Breast epithelium (tissue), 4 donors: ENCODE measurements around the gene TEX36. TPM values are rescaled to one million over a fixed set of nuclear protein-coding genes. Genes with fewer than 3 reads are reported as not detected.
"Not testable (repeated sequence)": the region's sequence is repeated elsewhere in the genome, so short reads cannot be mapped to it uniquely, and the experiment has no call there.

Experiments used
- DNase-seq, 2 donors: peaks; one replicate each; pipeline ENCODE4 v3.0.0-alpha.2; 2019; ENCODE audit warnings: low spot score in 2 of 2
- H3K27ac ChIP-seq, 2 donors: fragments of 200-600 bp; sonication (generic) in 1 of 2; one replicate each; pipeline ENCODE4 v1.5.1; 2016 to 2019; ENCODE audit warnings: mild to moderate bottlenecking in 1 of 2
- H3K27me3 ChIP-seq, 2 donors: fragments of 200-600 bp; sonication (generic) in 1 of 2; one replicate each; pipeline versions ENCODE4 v1.5.1 to v1.6.0; 2017 to 2019; ENCODE audit warnings: control low read depth in 1 of 2, mild to moderate bottlenecking in 1 of 2
- H3K36me3 ChIP-seq: fragments of 200-600 bp; one replicate; pipeline ENCODE4 v1.5.1; 2019
- H3K4me1 ChIP-seq, 2 donors: fragments of 200-600 bp; sonication (generic); one replicate each; pipeline ENCODE4 v1.5.1; 2016 to 2019; ENCODE audit warnings: control low read depth in 1 of 2
- H3K4me3 ChIP-seq, 3 donors: fragments of 200-600 bp; sonication (generic); 1 replicate in 2 of 3; 2 replicates in 1 of 3; pipeline ENCODE4 v1.5.1; 2016 to 2019; ENCODE audit warnings: mild to moderate bottlenecking in 3 of 3, moderate library complexity in 2 of 3
- H3K9me3 ChIP-seq, 2 donors: fragments of 200-600 bp; sonication (generic) in 1 of 2; one replicate each; pipeline ENCODE4 v1.5.1; 2016 to 2019; ENCODE audit warnings: control low read depth in 1 of 2
- POLR2A ChIP-seq: fragments of 450-650 bp; IDR thresholded peaks from one replicate; pipeline ENCODE4 v1.6.1; 2016; ENCODE audit warnings: antibody characterized with exemption, mild to moderate bottlenecking, moderate library complexity
- POLR2AphosphoS5 ChIP-seq, 3 donors: sonication (generic); formaldehyde crosslinking; IDR thresholded peaks; one replicate each; pipeline ENCODE4 v1.6.1; 2017; ENCODE audit warnings: antibody characterized with exemption in 3 of 3
- intact Hi-C: fragments of 100-400 bp; cut with DNase I; formaldehyde crosslinking; loops from one replicate; pipeline ENCODE4 v1.15.1; 2023; ENCODE audit warnings: low total_unique reads
- total RNA-seq, 3 donors: library from RNA; depleted of rRNA; stranded (reverse); fragments of >200 nt; gene quantifications; one replicate each; pipeline ENCODE4 v1.1.0, GENCODE V29; 2016
- TF ChIP-seq, protein P1 (sequence below), 3 donors: fragments of 450-650 bp; IDR thresholded peaks; one replicate each; pipeline ENCODE4 v1.5.1; 2016 to 2017; ENCODE audit warnings: antibody characterized with exemption in 3 of 3, mild to moderate bottlenecking in 3 of 3, moderate library complexity in 3 of 3

The TEX36 gene
- total RNA-seq, 3 donors from 2014 or later, result not detected

DNA sequence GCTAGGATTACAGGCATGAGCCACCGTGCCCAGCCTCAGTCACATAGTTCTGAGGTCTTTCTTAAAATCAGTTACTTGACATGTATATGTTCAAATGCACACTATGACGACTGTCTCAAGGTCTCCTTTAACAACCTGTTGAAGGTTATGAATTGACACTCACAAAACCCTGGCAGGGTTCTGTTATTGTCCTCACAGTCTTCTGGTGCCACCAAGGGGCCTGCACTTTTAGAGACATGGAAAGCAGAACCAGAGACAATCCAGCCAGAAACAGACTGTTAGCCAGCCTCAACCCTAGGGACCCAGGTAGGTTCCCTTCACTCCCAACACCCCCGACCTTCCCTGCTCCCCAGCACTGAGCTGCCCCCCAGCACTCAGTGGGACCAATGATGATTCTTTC is 26.4 kb downstream of the TEX36 start:
- Histone ChIP-seq H3K27ac (no peak overlapping the region), H3K27me3 (no peaks in the 10 kb centered on the region), H3K4me1 (no peaks in the 10 kb centered on the region), H3K36me3 (no peaks in the 10 kb centered on the region), H3K9me3 (no peaks in the 10 kb centered on the region), H3K4me3 (no peak overlapping the region)
- intact Hi-C loops, result no loop called here
- DNase-seq, result no peak
- TF ChIP-seq, protein P1, sequence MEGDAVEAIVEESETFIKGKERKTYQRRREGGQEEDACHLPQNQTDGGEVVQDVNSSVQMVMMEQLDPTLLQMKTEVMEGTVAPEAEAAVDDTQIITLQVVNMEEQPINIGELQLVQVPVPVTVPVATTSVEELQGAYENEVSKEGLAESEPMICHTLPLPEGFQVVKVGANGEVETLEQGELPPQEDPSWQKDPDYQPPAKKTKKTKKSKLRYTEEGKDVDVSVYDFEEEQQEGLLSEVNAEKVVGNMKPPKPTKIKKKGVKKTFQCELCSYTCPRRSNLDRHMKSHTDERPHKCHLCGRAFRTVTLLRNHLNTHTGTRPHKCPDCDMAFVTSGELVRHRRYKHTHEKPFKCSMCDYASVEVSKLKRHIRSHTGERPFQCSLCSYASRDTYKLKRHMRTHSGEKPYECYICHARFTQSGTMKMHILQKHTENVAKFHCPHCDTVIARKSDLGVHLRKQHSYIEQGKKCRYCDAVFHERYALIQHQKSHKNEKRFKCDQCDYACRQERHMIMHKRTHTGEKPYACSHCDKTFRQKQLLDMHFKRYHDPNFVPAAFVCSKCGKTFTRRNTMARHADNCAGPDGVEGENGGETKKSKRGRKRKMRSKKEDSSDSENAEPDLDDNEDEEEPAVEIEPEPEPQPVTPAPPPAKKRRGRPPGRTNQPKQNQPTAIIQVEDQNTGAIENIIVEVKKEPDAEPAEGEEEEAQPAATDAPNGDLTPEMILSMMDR (IDR thresholded peaks at IDR 0.05), result no peak
- TF ChIP-seq POLR2A, result no peak

DNA sequence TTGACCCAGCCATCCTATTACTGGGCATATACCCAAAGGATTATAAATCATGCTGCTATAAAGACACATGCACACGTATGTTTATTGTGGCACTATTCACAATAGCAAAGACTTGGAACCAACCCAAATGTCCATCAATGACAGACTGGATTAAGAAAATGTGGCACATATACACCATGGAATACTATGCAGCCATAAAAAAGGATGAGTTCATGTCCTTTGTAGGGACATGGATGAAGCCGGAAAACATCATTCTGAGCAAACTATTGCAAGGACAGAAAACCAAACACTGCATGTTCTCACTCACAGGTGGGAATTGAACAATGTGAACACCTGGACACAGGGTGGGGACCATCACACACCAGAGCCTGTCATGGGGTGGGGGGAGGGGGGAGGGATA is 29.9 kb downstream of the TEX36 start:
- H3K4me3 ChIP-seq, intact Hi-C loops, H3K36me3 ChIP-seq, H3K4me1 ChIP-seq, H3K27ac ChIP-seq, DNase-seq, H3K27me3 ChIP-seq: not testable (repeated sequence)
- H3K9me3 ChIP-seq, result peaks cover 0 to 12% of the 10 kb centered on the region in 2 donors

DNA sequence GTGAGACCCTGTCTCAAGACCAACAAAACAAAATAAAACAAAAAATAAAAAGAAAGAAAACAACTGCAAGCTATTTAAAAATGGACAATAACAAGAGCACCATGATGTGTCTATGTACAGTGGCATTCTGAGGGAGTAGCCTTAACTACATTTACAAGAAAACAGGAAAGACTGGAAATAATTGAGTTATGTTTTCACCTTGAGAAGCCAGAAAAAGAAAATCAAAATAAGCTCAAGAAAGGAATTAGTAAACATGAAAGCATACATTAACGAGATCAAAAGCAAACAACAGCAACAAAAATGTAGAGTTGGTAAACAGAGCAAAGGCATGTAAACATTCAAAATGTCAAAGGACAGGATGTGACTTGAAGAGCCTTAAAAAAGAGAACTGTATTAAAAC is 36.7 kb downstream of the TEX36 start:
- intact Hi-C loops, result no loop called here
- TF ChIP-seq POLR2AphosphoS5 (IDR thresholded peaks at IDR 0.05) (no peak), POLR2A (no peak)
- TF ChIP-seq, protein P1 (IDR thresholded peaks at IDR 0.05), result no peak
- no peak for DNase-seq
- Histone ChIP-seq H3K4me3 (no peak overlapping the region), H3K4me1 (no peaks in the 10 kb centered on the region), H3K36me3 (no peaks in the 10 kb centered on the region), H3K9me3 (peaks cover 6 to 22% of the 10 kb centered on the region in 2 donors), H3K27me3 (no peaks in the 10 kb centered on the region), H3K27ac (no peak overlapping the region)

DNA sequence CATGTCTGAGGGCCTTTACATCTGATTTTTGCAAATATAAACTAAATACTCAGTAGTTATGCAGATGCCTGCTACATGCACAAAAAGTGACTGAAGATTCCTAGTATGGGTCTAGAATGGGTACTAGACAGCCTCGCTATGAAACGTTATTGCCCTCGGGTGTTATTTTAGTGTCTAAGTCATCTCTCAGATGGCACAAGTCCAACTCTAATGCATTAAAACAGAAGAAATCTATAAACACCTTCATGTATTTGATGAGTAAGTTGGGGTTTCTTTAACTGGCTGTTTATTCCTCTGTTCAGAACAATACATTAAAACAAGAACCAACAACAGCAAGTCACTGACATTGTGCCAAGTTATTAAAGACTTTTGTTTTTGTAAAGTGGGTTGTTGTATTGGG is 41.6 kb downstream of the TEX36 start:
- intact Hi-C loops, result no loop called here
- Histone ChIP-seq H3K36me3 (no peaks in the 10 kb centered on the region), H3K4me3 (no peak overlapping the region)

DNA sequence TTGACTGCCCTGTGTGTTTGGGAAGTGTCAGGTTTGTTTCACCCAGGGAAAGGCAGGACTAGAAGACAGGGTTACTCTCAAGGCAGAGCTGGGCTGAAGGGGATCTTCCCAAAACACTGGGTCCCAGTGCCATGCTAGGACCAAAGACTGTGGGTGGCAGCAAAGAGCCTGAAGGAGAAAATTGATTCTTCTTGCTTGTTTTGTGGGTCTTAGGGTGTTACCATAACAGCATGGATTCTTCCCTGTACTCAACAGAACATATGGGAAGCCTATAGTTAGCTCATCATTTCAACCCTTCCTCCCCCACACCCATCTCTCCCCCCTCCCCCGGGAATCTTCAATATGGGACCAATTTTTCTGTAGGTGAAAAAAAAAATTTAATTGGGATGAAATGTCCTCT is 42.3 kb downstream of the TEX36 start:
- Histone ChIP-seq H3K9me3 (no peaks in the 10 kb centered on the region), H3K27ac (no peak overlapping the region), H3K27me3 (no peaks in the 10 kb centered on the region), H3K36me3 (no peaks in the 10 kb centered on the region), H3K4me1 (no peaks in the 10 kb centered on the region), H3K4me3 (no peak overlapping the region)
- TF ChIP-seq POLR2A, result no peak
- no peak for TF ChIP-seq POLR2AphosphoS5 (IDR thresholded peaks at IDR 0.05)
- TF ChIP-seq, protein P1 (IDR thresholded peaks at IDR 0.05), result no peak
- intact Hi-C loops, result no loop called here
- DNase-seq, result no peak

More for the DNA sequence above, 41.6 kb downstream of the TEX36 start:
- H3K27me3 ChIP-seq, result no peaks in the 10 kb centered on the region
- H3K27ac ChIP-seq, result no peak overlapping the region
- TF ChIP-seq POLR2A (no peak), POLR2AphosphoS5 (IDR thresholded peaks at IDR 0.05) (no peak)
- TF ChIP-seq, protein P1 (IDR thresholded peaks at IDR 0.05), result no peak
- no peaks in the 10 kb centered on the region for H3K9me3 ChIP-seq
- no peaks in the 10 kb centered on the region for H3K4me1 ChIP-seq
- DNase-seq, result no peak

DNA sequence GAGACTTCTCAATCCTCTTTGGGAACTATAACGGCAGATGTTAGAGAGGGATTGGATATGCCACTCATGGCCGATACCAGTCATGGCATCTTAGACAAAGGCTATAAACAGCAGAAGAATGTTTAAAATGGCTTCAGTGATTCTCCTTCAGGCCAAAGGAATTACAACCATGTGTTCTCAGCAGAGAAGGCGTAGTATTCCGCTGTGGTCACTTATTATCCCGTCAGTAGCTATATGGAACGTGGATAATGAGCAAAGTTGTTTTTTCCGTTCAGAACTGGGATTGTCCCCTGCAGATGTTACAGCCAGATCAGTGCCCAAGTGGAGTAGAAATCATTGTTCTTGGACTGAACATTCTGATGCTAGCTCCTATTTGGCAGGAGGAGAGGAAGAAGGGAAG is 43.1 kb downstream of the TEX36 start:
- TF ChIP-seq POLR2AphosphoS5 (IDR thresholded peaks at IDR 0.05) (no peak), POLR2A (no peak)
- TF ChIP-seq, protein P1 (IDR thresholded peaks at IDR 0.05), result no peak
- no peaks in the 10 kb centered on the region for H3K9me3 ChIP-seq

More for the DNA sequence above, 43.1 kb downstream of the TEX36 start:
- no peak overlapping the region for H3K4me3 ChIP-seq
- intact Hi-C loops, result no loop called here
- H3K36me3 ChIP-seq, result no peaks in the 10 kb centered on the region
- H3K4me1 ChIP-seq, result no peaks in the 10 kb centered on the region
- H3K27me3 ChIP-seq, result no peaks in the 10 kb centered on the region
- no peak overlapping the region for H3K27ac ChIP-seq
- no peak for DNase-seq
